Activated CD8-positive, alpha-beta T cell treated with anti-CD3 and anti-CD28 coated beads for 36 hours (primary cell): Measurements from ENCODE around the gene URB1. TPM values are rescaled to one million over a fixed set of nuclear protein-coding genes. Genes with fewer than 3 reads are reported as not detected.

Source experiments
- ATAC-seq: fragments of 200-7000 bp; cut with Tn5 transposase; one replicate; pipeline ENCODE4 v1.10.0; 2021; ENCODE audit warnings: mild to moderate bottlenecking, moderate library complexity
- CTCF ChIA-PET: fragments of 350-600 bp; sonication (Branson Sonifier 250); formaldehyde crosslinking; loops from one replicate; lab custom pipeline; 2021; ENCODE audit warnings: antibody characterized with exemption; lab: Charles Lee
- POLR2A ChIA-PET: fragments of 350-600 bp; sonication (Branson Sonifier 250); formaldehyde crosslinking; loops from one replicate; lab custom pipeline; 2021; ENCODE audit warnings: antibody characterized with exemption; lab: Charles Lee
- DNase-seq: peaks from one replicate; pipeline ENCODE4 v3.0.0-alpha.2; 2020
- H3K27ac Mint-ChIP-seq: one replicate; pipeline ENCODE4 v1.8.0; 2021; ENCODE audit warnings: mild to moderate bottlenecking, mixed read lengths
- H3K27me3 Mint-ChIP-seq: one replicate; pipeline ENCODE4 v1.8.0; 2021; ENCODE audit warnings: mixed read lengths
- H3K36me3 Mint-ChIP-seq: one replicate; pipeline ENCODE4 v1.8.0; 2021; ENCODE audit warnings: low read depth, mixed read lengths
- H3K4me1 Mint-ChIP-seq: one replicate; pipeline ENCODE4 v1.8.0; 2021; ENCODE audit warnings: low read depth, mixed read lengths
- H3K4me3 Mint-ChIP-seq: one replicate; pipeline ENCODE4 v1.8.0; 2021; ENCODE audit warnings: mild to moderate bottlenecking, moderate library complexity, mixed read lengths
- H3K9me3 Mint-ChIP-seq: one replicate; pipeline ENCODE4 v1.8.0; 2021; ENCODE audit warnings: mixed read lengths
- CTCF ChIP-seq: fragments of 200-600 bp; IDR thresholded peaks from one replicate; pipeline ENCODE4 v1.8.0; 2022; ENCODE audit warnings: antibody characterized with exemption, mild to moderate bottlenecking
- intact Hi-C: fragments of 100-400 bp; cut with micrococcal nuclease; formaldehyde crosslinking; loops from one replicate; pipeline ENCODE4 v1.10.0; 2022
- total RNA-seq, 2 experiments: library from RNA; stranded (reverse); gene quantifications; one replicate each; pipeline ENCODE4 v1.2.3, GENCODE V29; 2021

URB1 gene
- total RNA-seq, 2 experiments from 2014 or later = 30.9 to 31.8 TPM

- H3K27ac Mint-ChIP-seq = no peak overlapping the region
- no peak for ATAC-seq
These were observed 44.0 kb downstream of the URB1 start for GRCh38 chr21:32348604-32349332.

GRCh38 chr21:32347977-32348376, 44.8 kb downstream of the URB1 start:
- no peak for ATAC-seq
- H3K36me3 Mint-ChIP-seq = peaks cover 83% of the 10 kb centered on the region
- peaks cover 10% of the 10 kb centered on the region for H3K9me3 Mint-ChIP-seq
- no peaks in the 10 kb centered on the region for H3K27me3 Mint-ChIP-seq
- POLR2A ChIA-PET = no interaction called here
- H3K4me3 Mint-ChIP-seq = no peak overlapping the region
- H3K4me1 Mint-ChIP-seq = no peaks in the 10 kb centered on the region
- DNase-seq = no peak
- intact Hi-C loops = no loop called here
- CTCF ChIA-PET = no interaction called here
- TF ChIP-seq CTCF = no peak
- H3K27ac Mint-ChIP-seq = no peak overlapping the region

More at GRCh38 chr21:32348604-32349332, 44.0 kb downstream of the URB1 start:
- no peak for TF ChIP-seq CTCF
- no peak for DNase-seq
- ChIA-PET CTCF (no interaction called here), POLR2A (no interaction called here)
- Mint-ChIP-seq H3K9me3 (peaks cover 10% of the 10 kb centered on the region), H3K4me3 (no peak overlapping the region), H3K4me1 (no peaks in the 10 kb centered on the region), H3K27me3 (no peaks in the 10 kb centered on the region), H3K36me3 (peaks cover 83% of the 10 kb centered on the region)
- intact Hi-C loops = no loop called here

- Mint-ChIP-seq H3K27ac (no peak overlapping the region), H3K27me3 (no peaks in the 10 kb centered on the region), H3K36me3 (peaks cover 80% of the 10 kb centered on the region), H3K9me3 (peaks cover 10% of the 10 kb centered on the region), H3K4me1 (no peaks in the 10 kb centered on the region), H3K4me3 (no peak overlapping the region)
- ATAC-seq (no peak), DNase-seq (no peak)
- intact Hi-C loops = no loop called here
- POLR2A ChIA-PET = no interaction called here
- CTCF ChIA-PET = no interaction called here
- TF ChIP-seq CTCF = no peak
These were observed 45.5 kb downstream of the URB1 start for GRCh38 chr21:32347351-32347750.

GRCh38 chr21:32346951-32347350, 45.9 kb downstream of the URB1 start:
- ChIA-PET POLR2A (interaction anchor here (1.5 kb wide), 1 partner anchor 13 kb away, joined by 4 read pairs; no protein-coding TSS in a partner anchor), CTCF (no interaction called here)
- DNase-seq (no peak), ATAC-seq (no peak)
- no peak overlapping the region for H3K27ac Mint-ChIP-seq
- H3K27me3 Mint-ChIP-seq = no peaks in the 10 kb centered on the region
- intact Hi-C loops = no loop called here
- no peak for TF ChIP-seq CTCF
- H3K36me3 Mint-ChIP-seq = peaks cover 77% of the 10 kb centered on the region
- H3K4me1 Mint-ChIP-seq = no peaks in the 10 kb centered on the region
- H3K4me3 Mint-ChIP-seq = no peak overlapping the region
- H3K9me3 Mint-ChIP-seq = peaks cover 10% of the 10 kb centered on the region
